Heart left ventricle (tissue), 16 donors: Measurements from ENCODE around the gene ZNF516. TPM values are rescaled to one million over a fixed set of nuclear protein-coding genes. Genes with fewer than 3 reads are reported as not detected.

Source experiments
- ATAC-seq, 4 donors: fragments of 200-7000 bp; cut with Tn5 transposase; one replicate each; pipeline ENCODE4 v1.9.1; 2020 to 2022; ENCODE audit warnings: moderate library complexity in 4 of 4, mild to moderate bottlenecking in 3 of 4, moderate number of reproducible peaks in 1 of 4
- DNase-seq, 5 donors: peaks; one replicate each; pipeline ENCODE4 v3.0.0-alpha.2; 2020
- H3K27ac ChIP-seq, 12 donors: fragments of 200-600 bp; sonication (generic) in 4 of 12; one replicate each; pipeline versions ENCODE4 v1.5.0 to v1.8.0; 2016 to 2022; ENCODE audit warnings: mild to moderate bottlenecking in 2 of 12
- H3K27me3 ChIP-seq, 9 donors: fragments of 200-600 bp; sonication (generic) in 2 of 9; one replicate each; pipeline versions ENCODE4 v1.5.1 to v1.8.0; 2016 to 2022; ENCODE audit warnings: mild to moderate bottlenecking in 3 of 9
- H3K36me3 ChIP-seq, 9 donors: fragments of 200-600 bp; sonication (generic) in 2 of 9; one replicate each; pipeline versions ENCODE4 v1.5.0 to v1.8.0; 2018 to 2022; ENCODE audit warnings: mild to moderate bottlenecking in 2 of 9
- H3K4me1 ChIP-seq, 12 donors: fragments of 200-600 bp; sonication (generic) in 4 of 12; one replicate each; pipeline versions ENCODE4 v1.5.0 to v1.8.0; 2016 to 2022; ENCODE audit warnings: mild to moderate bottlenecking in 3 of 12
- H3K4me3 ChIP-seq, 12 donors: fragments of 200-600 bp; sonication (generic) in 4 of 12; one replicate each; pipeline versions ENCODE4 v1.5.0 to v1.8.0; 2017 to 2022; ENCODE audit warnings: mild to moderate bottlenecking in 9 of 12, moderate library complexity in 4 of 12
- H3K9me3 ChIP-seq, 12 donors: fragments of 200-600 bp; sonication (generic) in 4 of 12; one replicate each; pipeline versions ENCODE4 v1.5.0 to v1.8.0; 2016 to 2022; ENCODE audit warnings: mild to moderate bottlenecking in 1 of 12
- CTCF ChIP-seq, 12 donors: fragments of 200-600 bp; sonication (generic) in 4 of 12; IDR thresholded peaks; one replicate each; pipeline versions ENCODE4 v1.5.0 to v1.8.0; 2018 to 2022; ENCODE audit warnings: antibody characterized with exemption in 12 of 12, mild to moderate bottlenecking in 5 of 12
- POLR2A ChIP-seq, 2 donors: fragments of 450-650 bp; IDR thresholded peaks; one replicate each; pipeline ENCODE4 v1.6.1; 2017; ENCODE audit warnings: antibody characterized with exemption in 2 of 2, mild to moderate bottlenecking in 2 of 2, moderate library complexity in 2 of 2
- WGBS, 4 donors: extraction: QIAGEN DNeasy Blood & Tissue Kit in 2 of 4; methylation state at CpG; one replicate each; pipeline versions ENCODE4 v1.1.5 to v1.1.7; 2013 to 2018; 5-methylcytosine and 5-hydroxymethylcytosine counted together
- intact Hi-C, 10 donors: fragments of 100-400 bp; cut with DNase I; formaldehyde crosslinking; loops; one replicate each; pipeline versions ENCODE4 v1.11.1 to v1.14.2; 2022
- polyA plus RNA-seq, 2 donors: library from polyadenylated mRNA; stranded (reverse); fragments of 200-250 nt; gene quantifications; one replicate each; pipeline ENCODE4 v1.2.3, GENCODE V29; 2013
- total RNA-seq, 9 donors: library from RNA; depleted of rRNA in 2 of 9; stranded (reverse); fragments of >200 nt in 2 of 9; fragmentation: NEBNext Ultra II Directional in 3 of 9; extraction: Animal tissue kit (Norgen Biotek cat#: 25700) in 3 of 9; gene quantifications; one replicate each; pipeline versions ENCODE4 v1.1.0 to v1.2.4, GENCODE V29; 2016 to 2023
- donor health status: ischemic (EF 13 %, LVEDD 7.1; RV severe dilation, severe dysfunction).
- donor health status: healthy with polysubstance abuse.
- donor health status: DM: no; HTN: yes; CAD: no.
- donor health status: DM: no; HTN: no; CAD: no.
- donor health status: ischemic (EF 25% LVEDD 6.9; RV normal size, moderate dysfunction).
- donor health status: ischemic (EF 25% LVEDD 5.7; RV mildly dilated, moderate dysfunction).
- donor health status: healthy.
- donor health status: DM: yes; HTN: yes; CAD: no.
- donor health status: ischemic (EF 35%, LVEDD 5.7; RV mildly dilated, moderate dysfunction).
- donor health status: nonischemic (EF 11% LVEDD 7.7; RV severe dilation, severe dysfunction).
- donor health status: DM: yes; HTN: yes; CAD: no.
- donor health status: PGD.
- donor health status: ischemic (EF 29% LVEDD 5.4; RV normal size, mild dysfunction).
- donor health status: nonischemic (EF 23%, LVEDD 6.1; RV moderate dilation, normal function).

Gene ZNF516
- total and polyA plus RNA-seq, 11 donors, result 4.8 to 24.8 (median 14.6) TPM

GRCh38 chr18:76349067-76349715 is 145.9 kb downstream of the ZNF516 start:
- 28 to 32% (median 31%) methylated on average over 27 to 29 of the region's 29 CpGs for WGBS, 4 donors
- Histone ChIP-seq H3K36me3 (no peaks in the 10 kb centered on the region), H3K4me3 (peak overlapping the region in 1 of 12 donors; percentile 23), H3K27ac (no peak overlapping the region), H3K4me1 (peaks cover 0 to 11% (median 4%) of the 10 kb centered on the region in 12 donors), H3K27me3 (no peaks in the 10 kb centered on the region), H3K9me3 (peaks cover 0 to 6% (median 0%) of the 10 kb centered on the region in 12 donors)
- DNase-seq (peak in 3 of 5 donors; percentile 35 to 43 (median 41)), ATAC-seq (peak in 1 of 4 donors; percentile 41)
- intact Hi-C loops, result loop anchor here in 9 of 10 donors (5.0 to 10.0 kb wide), 5 partner anchors 464 to 1724 kb away; no protein-coding TSS in a partner anchor
- TF ChIP-seq POLR2A (IDR thresholded peaks at IDR 0.05) (no peak), CTCF (IDR thresholded peaks at IDR 0.05) (peak; percentile 80 to 93 (median 86))

GRCh38 chr18:76348267-76349066 is 146.6 kb downstream of the ZNF516 start:
- H3K27ac ChIP-seq, result no peak overlapping the region
- DNase-seq (no peak), ATAC-seq (no peak)
- no peak for TF ChIP-seq CTCF (IDR thresholded peaks at IDR 0.05)
- no peaks in the 10 kb centered on the region for H3K27me3 ChIP-seq
- peaks cover 0 to 11% (median 4%) of the 10 kb centered on the region in 12 donors for H3K4me1 ChIP-seq
- H3K9me3 ChIP-seq, result peaks cover 0 to 3% (median 0%) of the 10 kb centered on the region in 12 donors
- H3K36me3 ChIP-seq, result no peaks in the 10 kb centered on the region
- intact Hi-C loops, result loop anchor here in 9 of 10 donors (5.0 to 10.0 kb wide), 5 partner anchors 464 to 1724 kb away; no protein-coding TSS in a partner anchor
- H3K4me3 ChIP-seq, result peak overlapping the region in 1 of 12 donors; percentile 23
- 85 to 90% (median 87%) methylated on average over 19 to 27 of the region's 27 CpGs for WGBS, 4 donors

GRCh38 chr18:76347341-76347740 is 147.7 kb downstream of the ZNF516 start:
- Histone ChIP-seq H3K27me3 (no peaks in the 10 kb centered on the region), H3K27ac (no peak overlapping the region), H3K36me3 (no peaks in the 10 kb centered on the region), H3K4me1 (peaks cover 0 to 10% (median 4%) of the 10 kb centered on the region in 12 donors), H3K4me3 (no peak overlapping the region), H3K9me3 (no peaks in the 10 kb centered on the region)
- 92 to 96% (median 94%) methylated on average over 6 to 7 of the region's 7 CpGs for WGBS, 4 donors
- DNase-seq, result no peak
- no peak for ATAC-seq
- TF ChIP-seq POLR2A (IDR thresholded peaks at IDR 0.05) (no peak), CTCF (IDR thresholded peaks at IDR 0.05) (no peak)
- intact Hi-C loops, result loop anchor here in 9 of 10 donors (5.0 to 10.0 kb wide), 5 partner anchors 463 to 1723 kb away; no protein-coding TSS in a partner anchor
